Measurements from ENCODE around the gene ABCG8.
"Not testable (repeated sequence)": the region's sequence is repeated elsewhere in the genome, so short reads cannot be mapped to it uniquely, and the experiment has no call there.

ABCG8 gene

GRCh38 chr2:43898838-43899346 lies 60.1 kb downstream of the ABCG8 start:
- H3K4me3 ChIP-seq (ENCODE audit: low read depth, low read length), result no peak overlapping the region
- DNase-seq (ENCODE audit: low read depth), result no peak

- DNase-seq (ENCODE audit: low read depth), result no peak
- no peak overlapping the region for H3K4me3 ChIP-seq (ENCODE audit: low read depth, low read length)
These were observed 60.8 kb downstream of the ABCG8 start for GRCh38 chr2:43899589-43899988.

- DNase-seq (ENCODE audit: low read depth), result no peak
- H3K4me3 ChIP-seq (ENCODE audit: low read depth, low read length), result no peak overlapping the region
These were observed 66.6 kb downstream of the ABCG8 start for GRCh38 chr2:43905371-43905803.

GRCh38 chr2:43905871-43906270 lies 67.1 kb downstream of the ABCG8 start:
- no peak for DNase-seq (ENCODE audit: low read depth)
- H3K4me3 ChIP-seq (ENCODE audit: low read depth, low read length), result no peak overlapping the region

- no peak for DNase-seq (ENCODE audit: low read depth)
- H3K4me3 ChIP-seq (ENCODE audit: low read depth, low read length), result no peak overlapping the region
These were observed 67.8 kb downstream of the ABCG8 start for GRCh38 chr2:43906448-43907109.

GRCh38 chr2:43911136-43911790 lies 72.5 kb downstream of the ABCG8 start:
- H3K4me3 ChIP-seq (ENCODE audit: low read depth, low read length), result not testable (repeated sequence)

GRCh38 chr2:43924463-43924862 lies 85.7 kb downstream of the ABCG8 start:
- DNase-seq (ENCODE audit: low read depth), result no peak
- no peak overlapping the region for H3K4me3 ChIP-seq (ENCODE audit: low read depth, low read length)

More at GRCh38 chr2:43911136-43911790, 72.5 kb downstream of the ABCG8 start:
- DNase-seq (ENCODE audit: low read depth), result not testable (repeated sequence)

- DNase-seq (ENCODE audit: low read depth), result no peak
- H3K4me3 ChIP-seq (ENCODE audit: low read depth, low read length), result no peak overlapping the region
These were observed 86.7 kb downstream of the ABCG8 start for GRCh38 chr2:43925431-43925830.

- no peak for DNase-seq (ENCODE audit: low read depth)
- H3K4me3 ChIP-seq (ENCODE audit: low read depth, low read length), result no peak overlapping the region
These were observed 88.7 kb downstream of the ABCG8 start for GRCh38 chr2:43927442-43927841.

- DNase-seq (ENCODE audit: low read depth), result no peak
- H3K4me3 ChIP-seq (ENCODE audit: low read depth, low read length), result no peak overlapping the region
These were observed 92.5 kb downstream of the ABCG8 start for GRCh38 chr2:43931293-43931692.

Data from skeletal muscle cell (primary cell).